Measurements from ENCODE around the gene SLC2A9.
A peak's percentile ranks its signal among the peaks of the same experiment; 100 is the strongest.

SLC2A9 gene

GRCh38 chr4:10034612-10035104, 13.4 kb upstream of the SLC2A9 start:
- no peak overlapping the region for H3K4me3 ChIP-seq (replicated peaks in 1 of 2; ENCODE audit: low read depth in 2 of 2, low read length in 2 of 2)
- TF ChIP-seq CTCF (IDR thresholded peaks at IDR 0.05; ENCODE audit: low read depth, low read length), result no peak

GRCh38 chr4:10034136-10034535, 12.8 kb upstream of the SLC2A9 start:
- TF ChIP-seq CTCF (IDR thresholded peaks at IDR 0.05; ENCODE audit: low read depth, low read length), result no peak

More at GRCh38 chr4:10034612-10035104, 13.4 kb upstream of the SLC2A9 start:
- DNase-seq (ENCODE audit: low read depth in 2 of 2), result no peak

GRCh38 chr4:10033191-10033881, 12.0 kb upstream of the SLC2A9 start:
- peak overlapping the region in 1 of 2 donors; percentile 18 for H3K4me3 ChIP-seq (replicated peaks in 1 of 2; ENCODE audit: low read depth in 2 of 2, low read length in 2 of 2)
- TF ChIP-seq CTCF (IDR thresholded peaks at IDR 0.05; ENCODE audit: low read depth, low read length), result no peak

More at GRCh38 chr4:10034136-10034535, 12.8 kb upstream of the SLC2A9 start:
- H3K4me3 ChIP-seq (replicated peaks in 1 of 2; ENCODE audit: low read depth in 2 of 2, low read length in 2 of 2), result no peak overlapping the region
- DNase-seq (ENCODE audit: low read depth in 2 of 2), result peak in 1 of 2 donors; percentile 28

GRCh38 chr4:10032625-10033024, 11.3 kb upstream of the SLC2A9 start:
- peak; percentile 70 to 93 for DNase-seq (ENCODE audit: low read depth in 2 of 2)
- no peak for TF ChIP-seq CTCF (IDR thresholded peaks at IDR 0.05; ENCODE audit: low read depth, low read length)
- peak overlapping the region in 1 of 2 donors; percentile 18 for H3K4me3 ChIP-seq (replicated peaks in 1 of 2; ENCODE audit: low read depth in 2 of 2, low read length in 2 of 2)

More at GRCh38 chr4:10033191-10033881, 12.0 kb upstream of the SLC2A9 start:
- DNase-seq (ENCODE audit: low read depth in 2 of 2), result peak; percentile 66 to 86

- DNase-seq (ENCODE audit: low read depth in 2 of 2), result peak; percentile 52 to 72
- H3K4me3 ChIP-seq (replicated peaks in 1 of 2; ENCODE audit: low read depth in 2 of 2, low read length in 2 of 2), result no peak overlapping the region
- TF ChIP-seq CTCF (IDR thresholded peaks at IDR 0.05; ENCODE audit: low read depth, low read length), result no peak
These were observed 10.6 kb upstream of the SLC2A9 start for GRCh38 chr4:10031668-10032590.

- H3K4me3 ChIP-seq (replicated peaks in 1 of 2; ENCODE audit: low read depth in 2 of 2, low read length in 2 of 2), result no peak overlapping the region
- TF ChIP-seq CTCF (IDR thresholded peaks at IDR 0.05; ENCODE audit: low read depth, low read length), result no peak
- DNase-seq (ENCODE audit: low read depth in 2 of 2), result no peak
These were observed 9.8 kb upstream of the SLC2A9 start for GRCh38 chr4:10030972-10031667.
